ENCODE data around the gene SIPA1L3. TPM values are rescaled to one million over a fixed set of nuclear protein-coding genes. Genes with fewer than 3 reads are reported as not detected.
"Not testable (repeated sequence)": the region's sequence is repeated elsewhere in the genome, so short reads cannot be mapped to it uniquely, and the experiment has no call there.

SIPA1L3 gene
- total RNA-seq, 1 experiment from 2014 or later = 13.4 TPM

- no peak for DNase-seq (ENCODE audit: low read depth)
These were observed 887 bp downstream of the SIPA1L3 start for GRCh38 chr19:37907735-37908455.

- DNase-seq (ENCODE audit: low read depth) = no peak
These were observed 2.7 kb downstream of the SIPA1L3 start for GRCh38 chr19:37909661-37910199.

- DNase-seq (ENCODE audit: low read depth) = no peak
These were observed 7.9 kb downstream of the SIPA1L3 start for GRCh38 chr19:37914908-37915307.

- no peak for DNase-seq (ENCODE audit: low read depth)
These were observed 13.8 kb downstream of the SIPA1L3 start for GRCh38 chr19:37920591-37921450.

GRCh38 chr19:37924573-37924972, 17.6 kb downstream of the SIPA1L3 start:
- DNase-seq (ENCODE audit: low read depth) = not testable (repeated sequence)

GRCh38 chr19:37925212-37925611, 18.2 kb downstream of the SIPA1L3 start:
- DNase-seq (ENCODE audit: low read depth) = no peak

GRCh38 chr19:37926255-37926654, 19.2 kb downstream of the SIPA1L3 start:
- no peak for DNase-seq (ENCODE audit: low read depth)

GRCh38 chr19:37926711-37927110, 19.7 kb downstream of the SIPA1L3 start:
- DNase-seq (ENCODE audit: low read depth) = no peak

- DNase-seq (ENCODE audit: low read depth) = no peak
These were observed 21.7 kb downstream of the SIPA1L3 start for GRCh38 chr19:37928527-37929286.

- no peak for DNase-seq (ENCODE audit: low read depth)
These were observed 22.4 kb downstream of the SIPA1L3 start for GRCh38 chr19:37929355-37929923.

GRCh38 chr19:37930416-37930815, 23.4 kb downstream of the SIPA1L3 start:
- no peak for DNase-seq (ENCODE audit: low read depth)

- peak; percentile 77 for DNase-seq (ENCODE audit: low read depth)
These were observed 25.1 kb downstream of the SIPA1L3 start for GRCh38 chr19:37931881-37932655.

- peak; percentile 74 for DNase-seq (ENCODE audit: low read depth)
These were observed 26.3 kb downstream of the SIPA1L3 start for GRCh38 chr19:37932985-37933936.

- no peak for DNase-seq (ENCODE audit: low read depth)
These were observed 26.9 kb downstream of the SIPA1L3 start for GRCh38 chr19:37933937-37934358.

GRCh38 chr19:37935341-37935740, 28.3 kb downstream of the SIPA1L3 start:
- DNase-seq (ENCODE audit: low read depth) = no peak

- no peak for DNase-seq (ENCODE audit: low read depth)
These were observed 29.2 kb downstream of the SIPA1L3 start for GRCh38 chr19:37936166-37936565.

- no peak for DNase-seq (ENCODE audit: low read depth)
These were observed 29.9 kb downstream of the SIPA1L3 start for GRCh38 chr19:37936886-37937285.

- no peak for DNase-seq (ENCODE audit: low read depth)
These were observed 31.3 kb downstream of the SIPA1L3 start for GRCh38 chr19:37938353-37938752.

GRCh38 chr19:37941782-37942515, 34.9 kb downstream of the SIPA1L3 start:
- DNase-seq (ENCODE audit: low read depth) = no peak
